ENCODE results near the gene MRPS34. TPM values are rescaled to one million over a fixed set of nuclear protein-coding genes. Genes with fewer than 3 reads are reported as not detected.
A peak's percentile ranks its signal among the peaks of the same experiment; 100 is the strongest.
"Not testable (repeated sequence)": the region's sequence is repeated elsewhere in the genome, so short reads cannot be mapped to it uniquely, and the experiment has no call there.

MRPS34 gene
- 48.1 and 58.2 TPM in 2 replicates for total RNA-seq

GRCh38 chr16:1772908-1773702 is at the start of gene MRPS34:
Gene MRPS34, minus strand, starts transcription at chr16:1773134. Its CDS starts 15 bp downstream, at chr16:1773119.
- peak; percentile 68 to 86 for DNase-seq (ENCODE audit: low read depth in 2 of 2)

DNA sequence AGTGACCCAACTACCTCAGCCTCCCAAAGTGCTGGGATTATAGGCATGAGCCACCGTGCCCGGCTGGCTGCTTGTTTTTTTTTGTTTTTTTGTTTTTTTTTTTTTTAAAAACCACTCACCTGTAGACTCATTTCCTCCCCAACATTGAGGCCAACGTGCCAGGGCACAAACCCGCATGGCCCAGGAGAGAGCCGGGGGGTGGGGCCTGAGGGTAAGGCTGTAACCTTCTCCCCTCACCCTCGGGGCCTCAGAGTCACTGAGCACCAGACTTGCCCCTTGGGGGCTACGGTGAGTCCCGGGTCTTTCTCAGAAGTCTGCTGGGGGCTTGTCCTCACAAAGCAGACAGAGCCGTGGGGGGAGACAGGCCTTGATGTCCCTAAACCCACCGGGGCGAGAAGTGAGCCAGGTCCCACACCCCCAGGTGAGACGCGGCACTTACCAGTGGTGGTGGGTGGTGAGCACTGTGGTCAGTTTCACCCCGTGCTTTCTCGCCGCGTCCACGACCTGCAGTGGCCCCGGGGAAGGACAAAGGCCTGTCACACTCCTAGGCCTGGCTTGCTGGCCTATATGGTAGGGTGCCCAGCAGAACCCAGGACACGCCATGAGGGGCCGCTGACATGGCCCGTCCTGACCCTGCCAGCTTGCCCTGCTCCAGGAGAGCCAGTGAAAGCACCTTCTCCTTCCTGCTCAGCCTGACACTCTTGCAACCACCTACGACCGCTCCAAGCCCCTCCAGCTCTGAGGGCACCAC is 49.1 kb upstream of the MRPS34 start:
- DNase-seq (ENCODE audit: low read depth in 2 of 2): no peak

- DNase-seq (ENCODE audit: low read depth in 2 of 2): no peak
Measured at GRCh38 chr16:1820946-1821290, 48.0 kb upstream of the MRPS34 start.

GRCh38 chr16:1820096-1820945 is 47.4 kb upstream of the MRPS34 start:
- no peak for DNase-seq (ENCODE audit: low read depth in 2 of 2)

- DNase-seq (ENCODE audit: low read depth in 2 of 2): no peak
Measured at GRCh38 chr16:1819611-1820010, 46.7 kb upstream of the MRPS34 start.

DNA sequence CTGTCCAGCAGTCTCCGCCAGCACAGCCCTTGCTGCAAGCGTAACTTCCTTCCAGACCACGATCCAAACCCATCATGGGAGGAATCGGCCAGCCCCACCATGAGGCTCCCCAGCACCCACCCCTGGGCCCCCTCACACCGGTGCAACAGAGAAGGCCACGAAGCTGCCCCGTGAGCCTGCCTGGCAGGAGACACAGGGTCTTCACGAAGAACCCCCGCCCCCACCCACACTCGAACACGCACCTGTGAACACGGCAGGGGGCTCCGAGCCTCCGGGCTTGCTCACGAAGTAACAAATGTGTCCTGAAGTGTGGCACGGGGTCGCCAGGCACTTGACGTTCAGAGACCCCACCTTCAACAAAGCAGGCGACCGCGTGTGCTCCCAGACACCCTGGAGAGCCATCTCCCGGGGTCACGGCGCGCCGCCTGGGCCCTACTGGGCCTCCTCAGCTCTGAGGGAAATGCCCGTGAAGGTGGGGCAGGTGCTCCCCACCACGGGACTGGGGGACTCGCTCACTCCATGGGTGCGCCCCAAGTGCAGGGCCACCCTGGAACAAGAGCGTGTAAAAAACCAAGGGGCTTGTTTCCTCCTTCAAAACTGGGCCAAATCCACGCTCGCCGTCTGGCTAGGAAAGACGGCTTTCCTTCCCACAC is 46.1 kb upstream of the MRPS34 start:
- no peak for DNase-seq (ENCODE audit: low read depth in 2 of 2)

- DNase-seq (ENCODE audit: low read depth in 2 of 2): no peak
Measured at GRCh38 chr16:1818204-1818872, 45.4 kb upstream of the MRPS34 start.

DNA sequence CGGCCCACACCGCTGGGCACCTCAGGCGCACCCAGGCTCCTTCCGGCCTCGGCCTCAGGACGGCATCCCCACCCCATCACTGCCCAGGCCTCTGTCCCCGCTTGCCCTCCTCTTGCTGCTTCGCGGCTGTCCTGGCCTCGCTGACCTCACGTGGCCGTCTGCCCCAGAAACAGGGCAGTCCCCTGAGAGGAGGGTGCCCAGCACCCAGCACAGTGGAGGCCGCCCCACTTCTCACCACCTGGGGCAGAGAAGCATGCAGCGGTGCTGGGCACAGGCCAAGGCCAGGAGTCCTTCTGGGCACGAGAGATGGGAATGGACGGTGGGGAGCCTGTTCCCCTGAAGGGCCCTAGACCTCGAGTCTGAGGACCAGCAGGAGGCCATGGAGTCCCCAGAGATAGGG is 44.8 kb upstream of the MRPS34 start:
- DNase-seq (ENCODE audit: low read depth in 2 of 2): no peak

DNA sequence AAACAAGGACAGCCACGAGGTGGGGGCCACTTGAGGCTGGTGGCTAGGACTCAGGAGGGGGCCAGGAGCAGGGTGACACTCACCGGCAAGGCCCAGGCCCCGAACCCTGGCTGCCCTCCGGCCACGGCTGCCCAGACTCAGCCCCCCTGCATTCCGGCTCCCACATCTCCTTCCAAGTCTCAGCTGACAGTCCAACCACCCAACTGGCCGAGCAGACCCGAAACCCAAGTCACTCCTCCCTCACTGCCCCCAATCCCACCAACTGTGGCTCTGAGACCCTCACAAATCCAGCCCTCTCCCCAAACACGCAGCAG is 44.3 kb upstream of the MRPS34 start:
- no peak for DNase-seq (ENCODE audit: low read depth in 2 of 2)

- DNase-seq (ENCODE audit: low read depth in 2 of 2): no peak
Measured at GRCh38 chr16:1816396-1817275, 43.7 kb upstream of the MRPS34 start.

DNA sequence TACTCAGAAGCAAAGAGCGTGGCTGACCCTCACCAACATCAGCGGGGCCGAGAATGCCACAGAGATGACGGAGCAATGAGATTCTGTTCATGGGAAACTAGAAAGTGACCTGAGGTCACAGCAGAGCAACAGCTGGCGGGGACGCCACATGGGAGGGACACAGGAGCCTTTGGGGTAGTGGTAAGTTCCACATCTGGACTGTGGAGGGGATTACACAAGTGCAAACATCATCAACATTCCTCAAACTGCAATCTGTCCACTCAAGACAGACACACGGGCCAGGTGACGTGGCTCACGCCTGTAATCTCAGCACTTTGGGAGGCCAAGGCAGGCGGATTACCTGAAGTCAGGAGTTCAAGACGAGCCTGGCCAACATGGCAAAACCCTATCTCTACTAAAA is 42.5 kb upstream of the MRPS34 start:
- DNase-seq (ENCODE audit: low read depth in 2 of 2): no peak

DNA sequence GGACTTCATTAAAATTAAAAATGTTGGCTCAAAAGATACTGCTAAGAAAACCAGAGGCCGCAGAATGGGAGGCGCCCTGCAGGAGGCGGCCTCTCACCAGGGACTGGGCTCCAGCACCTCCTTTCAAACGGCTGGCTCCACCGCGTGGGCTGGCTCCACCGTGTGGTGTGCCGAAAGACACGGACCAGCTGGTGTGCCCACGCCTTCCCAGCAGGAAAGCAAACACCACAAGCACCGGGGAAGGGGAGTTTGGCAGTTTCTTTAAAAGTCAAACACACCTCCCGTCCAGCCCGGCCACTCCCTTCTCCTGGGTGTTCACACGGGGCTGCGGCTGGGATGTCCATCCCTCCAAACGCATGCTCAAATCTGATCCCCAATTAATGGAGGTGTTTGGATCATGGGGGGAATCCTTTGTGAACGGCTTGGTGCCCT is 39.8 kb upstream of the MRPS34 start:
- DNase-seq (ENCODE audit: low read depth in 2 of 2): peak; percentile 45 to 79

DNA sequence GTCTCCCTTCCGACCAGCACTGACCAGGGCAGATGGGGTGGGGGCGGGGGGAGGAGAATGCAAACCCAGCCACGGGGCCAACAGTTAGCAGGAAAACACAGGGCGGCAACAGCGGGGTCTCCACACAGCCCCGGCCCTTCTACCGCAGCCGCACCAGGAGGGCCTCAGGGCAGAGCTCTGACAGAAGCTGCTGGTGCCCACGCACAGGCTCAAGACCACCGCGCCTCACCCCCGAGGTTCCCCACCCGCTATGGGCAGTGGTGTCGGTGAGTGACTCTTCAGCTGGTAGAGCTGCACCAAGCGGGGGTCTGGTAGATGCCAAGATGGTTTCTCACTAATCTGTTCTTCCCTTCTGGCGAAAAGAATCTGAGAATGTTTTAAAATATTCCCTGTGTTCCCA is 37.6 kb upstream of the MRPS34 start:
- no peak for DNase-seq (ENCODE audit: low read depth in 2 of 2)

DNA sequence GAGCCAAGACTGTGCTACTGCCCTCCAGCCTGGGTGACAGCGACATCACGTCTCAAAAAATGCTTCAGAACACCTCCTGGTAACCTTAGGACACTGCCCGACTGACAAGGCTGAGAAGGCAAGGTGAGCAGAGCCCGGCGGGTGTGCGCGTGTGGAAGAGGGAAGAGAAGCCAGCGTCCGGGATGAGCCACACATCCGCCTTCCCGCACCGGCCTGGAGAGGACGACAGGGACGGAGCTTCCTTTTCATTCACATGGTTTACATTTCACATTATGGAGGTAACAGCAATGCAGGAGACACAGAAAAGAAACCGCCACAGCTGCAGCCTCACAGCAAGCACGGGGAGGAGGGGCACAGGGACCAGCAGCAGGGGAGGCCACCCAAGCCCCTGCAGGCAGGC is 37.2 kb upstream of the MRPS34 start:
- DNase-seq (ENCODE audit: low read depth in 2 of 2): no peak

GRCh38 chr16:1809281-1809801 is 36.4 kb upstream of the MRPS34 start:
- DNase-seq (ENCODE audit: low read depth in 2 of 2): no peak

GRCh38 chr16:1808691-1809090 is 35.8 kb upstream of the MRPS34 start:
- no peak for DNase-seq (ENCODE audit: low read depth in 2 of 2)

- no peak for DNase-seq (ENCODE audit: low read depth in 2 of 2)
Measured at GRCh38 chr16:1807626-1808025, 34.7 kb upstream of the MRPS34 start.

DNA sequence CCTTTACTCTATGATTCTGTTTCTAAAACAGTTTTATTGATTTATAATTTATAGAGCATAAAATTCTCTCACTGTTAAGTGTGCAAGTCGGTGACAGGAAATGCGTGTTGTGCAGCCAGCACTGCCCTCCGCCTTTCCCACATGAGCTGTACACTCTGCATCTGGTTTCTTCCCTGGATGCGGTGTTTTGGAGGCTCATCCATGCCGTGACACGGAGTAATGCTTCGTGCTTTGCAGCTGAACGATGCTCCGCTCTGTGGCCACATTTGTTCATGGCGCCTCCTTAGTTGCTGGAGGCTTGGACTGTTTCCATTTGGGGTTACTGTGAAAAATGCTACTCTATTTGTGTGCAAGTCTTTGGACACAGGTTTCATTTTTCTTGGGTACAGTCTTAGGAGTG is 27.8 kb upstream of the MRPS34 start:
- DNase-seq (ENCODE audit: low read depth in 2 of 2): no peak

DNA sequence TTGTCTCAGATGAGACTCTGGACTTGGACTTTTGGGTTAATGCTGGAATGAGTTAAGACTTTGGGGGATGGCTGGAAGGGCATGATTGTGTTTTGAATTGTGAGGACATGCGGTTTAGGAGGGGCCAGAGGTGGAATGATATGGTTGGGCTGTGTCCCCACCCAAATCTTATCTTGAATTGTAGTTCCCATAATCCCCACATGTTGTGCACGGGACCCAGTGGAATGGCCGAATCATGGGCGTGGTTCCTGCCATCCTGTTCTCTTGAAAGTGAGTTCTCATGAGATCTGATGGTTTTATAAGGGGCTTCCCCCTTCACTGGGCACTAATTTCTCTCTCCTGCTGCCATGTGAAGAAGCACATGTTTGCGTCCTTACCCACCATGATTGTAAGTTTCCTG is 26.3 kb upstream of the MRPS34 start:
- not testable (repeated sequence) for DNase-seq (ENCODE audit: low read depth in 2 of 2)
